ENCODE data around the gene CRADD.
A peak's percentile ranks its signal among the peaks of the same experiment; 100 is the strongest.
"Not testable (repeated sequence)": the region's sequence is repeated elsewhere in the genome, so short reads cannot be mapped to it uniquely, and the experiment has no call there.

The CRADD gene
- total RNA-seq = 2.2 to 10.7 (median 6.5) reads per million in 17 experiments

- peak; percentile 91 to 98 (median 96) for DNase-seq
Measured at GRCh38 chr12:93677195-93678064, at the start of gene CRADD. Gene CRADD (plus strand): TSS chr12:93677375.

GRCh38 chr12:93632383-93632782 is 44.8 kb upstream of the CRADD start:
- DNase-seq = no peak

- DNase-seq = no peak
Measured at GRCh38 chr12:93634416-93634815, 42.8 kb upstream of the CRADD start.

GRCh38 chr12:93636708-93637107 is 40.5 kb upstream of the CRADD start:
- no peak for DNase-seq

- DNase-seq = no peak
Measured at GRCh38 chr12:93638095-93638494, 39.1 kb upstream of the CRADD start.

DNA sequence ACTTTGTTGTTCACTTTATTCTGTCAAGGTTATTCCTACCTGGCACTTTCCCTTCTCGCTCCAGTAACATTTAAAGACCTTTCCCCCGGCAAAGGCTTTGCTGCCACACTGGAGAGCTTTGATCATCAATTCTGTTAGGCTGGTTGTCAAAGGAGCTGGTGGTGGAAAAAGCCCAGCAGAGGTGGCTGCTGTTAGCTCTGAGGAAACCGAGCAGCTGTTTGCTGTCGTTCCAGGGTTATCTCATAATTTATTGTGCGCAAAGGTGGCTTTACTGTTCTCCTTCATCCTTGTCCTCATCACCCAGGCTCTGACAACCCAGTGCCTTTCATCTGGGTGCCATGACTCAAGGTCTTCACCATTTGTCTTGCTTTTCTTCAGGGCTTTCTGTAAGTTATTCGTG is 38.2 kb upstream of the CRADD start:
- DNase-seq = no peak

GRCh38 chr12:93639406-93639805 is 37.8 kb upstream of the CRADD start:
- DNase-seq = no peak

GRCh38 chr12:93641380-93641779 is 35.8 kb upstream of the CRADD start:
- DNase-seq = not testable (repeated sequence)

DNA sequence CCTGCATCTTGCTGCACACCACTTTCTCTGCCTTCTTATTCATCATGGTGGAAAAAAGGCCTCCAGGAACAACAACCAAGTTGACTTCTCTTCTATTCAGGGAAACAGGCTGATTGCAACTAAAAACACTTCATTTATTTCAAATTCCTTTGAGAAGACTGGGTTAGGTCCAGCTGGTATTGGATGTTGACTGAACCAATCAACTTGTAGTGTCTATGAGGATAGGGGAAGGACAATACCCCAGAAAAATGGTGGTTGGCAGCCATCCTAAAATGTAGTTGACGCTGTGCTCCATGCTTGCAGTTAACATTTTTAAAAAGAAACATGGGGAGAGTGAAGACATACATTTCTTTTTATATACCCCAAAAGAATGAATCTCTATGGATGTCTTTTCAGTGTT is 34.4 kb upstream of the CRADD start:
- DNase-seq = no peak

DNA sequence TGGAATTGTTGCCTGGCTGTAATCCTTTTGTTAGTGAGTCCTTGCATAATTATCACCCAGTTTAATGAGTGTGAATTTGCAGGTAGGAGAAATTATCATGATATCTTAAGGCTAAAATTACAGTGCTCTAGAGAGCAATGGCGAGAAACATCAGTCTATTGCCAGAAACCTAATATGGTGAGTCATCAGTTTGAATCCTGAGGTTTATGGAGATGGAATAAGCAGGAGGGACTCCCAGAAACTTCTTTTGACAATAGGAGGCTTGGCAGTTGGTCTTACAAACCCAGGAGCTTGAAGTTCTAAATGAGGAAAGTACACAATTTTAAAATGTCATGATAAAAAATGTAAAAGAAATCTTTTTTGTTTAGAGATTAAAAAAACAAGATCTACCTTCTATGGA is 31.5 kb upstream of the CRADD start:
- no peak for DNase-seq

GRCh38 chr12:93650626-93651025 is 26.5 kb upstream of the CRADD start:
- no peak for DNase-seq

DNA sequence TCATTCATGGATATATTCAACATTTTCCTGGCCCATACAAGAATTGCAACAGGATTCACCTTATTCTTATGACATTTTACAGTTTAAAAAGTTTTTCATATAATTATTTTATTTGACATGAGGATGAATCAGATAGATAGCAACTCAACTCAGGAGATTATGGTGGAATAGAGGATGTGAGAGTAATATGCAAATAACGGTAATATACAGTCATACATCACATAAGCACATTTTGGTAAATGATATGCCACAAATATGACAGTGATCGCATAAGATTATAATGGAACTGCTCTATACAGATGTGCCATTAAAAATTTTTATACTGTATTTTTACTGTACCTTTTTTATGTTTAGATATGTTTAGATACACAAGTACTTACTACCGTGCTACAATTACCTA is 24.1 kb upstream of the CRADD start:
- DNase-seq = no peak

DNA sequence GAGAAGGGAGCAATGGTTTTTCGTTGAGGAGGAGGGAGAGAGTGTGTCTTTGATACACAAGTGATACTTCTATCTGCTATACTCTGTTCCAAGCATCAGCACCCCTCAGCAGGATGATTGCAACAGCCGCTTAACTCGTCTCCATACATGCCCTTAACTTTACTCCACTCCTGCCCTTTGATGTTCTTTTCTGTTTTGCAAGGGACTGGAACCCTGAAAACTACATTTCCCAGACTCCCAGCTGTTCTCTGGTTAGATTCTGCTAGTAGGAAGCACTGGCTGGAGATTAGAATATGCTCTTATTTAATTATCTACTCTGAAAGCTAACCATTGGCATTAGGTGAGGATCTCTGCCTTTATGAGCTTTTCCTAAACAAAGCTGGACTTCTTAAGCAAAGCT is 23.5 kb upstream of the CRADD start:
- DNase-seq = no peak

DNA sequence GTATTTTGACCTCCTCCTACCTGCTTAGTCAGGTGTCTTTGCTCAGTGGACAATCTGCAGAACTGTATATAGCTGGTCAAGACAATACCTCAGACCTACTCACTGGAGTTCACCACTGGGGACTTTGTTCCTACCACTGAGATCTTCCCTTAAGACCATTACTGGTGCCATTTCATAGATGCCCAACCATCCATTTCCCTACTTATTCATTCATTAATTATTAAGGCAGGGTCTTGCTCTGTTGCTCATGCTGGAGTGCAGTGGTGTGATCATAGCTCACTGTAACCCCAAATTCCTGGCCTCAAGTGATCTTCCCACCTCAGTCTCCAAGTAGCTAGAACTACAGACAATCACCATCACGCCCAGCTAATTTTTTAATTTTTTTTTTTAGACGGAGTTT is 22.8 kb upstream of the CRADD start:
- no peak for DNase-seq

- DNase-seq = peak in 2 of 4 experiments; percentile 41 to 53
Measured at GRCh38 chr12:93657071-93657470, 20.1 kb upstream of the CRADD start.

DNA sequence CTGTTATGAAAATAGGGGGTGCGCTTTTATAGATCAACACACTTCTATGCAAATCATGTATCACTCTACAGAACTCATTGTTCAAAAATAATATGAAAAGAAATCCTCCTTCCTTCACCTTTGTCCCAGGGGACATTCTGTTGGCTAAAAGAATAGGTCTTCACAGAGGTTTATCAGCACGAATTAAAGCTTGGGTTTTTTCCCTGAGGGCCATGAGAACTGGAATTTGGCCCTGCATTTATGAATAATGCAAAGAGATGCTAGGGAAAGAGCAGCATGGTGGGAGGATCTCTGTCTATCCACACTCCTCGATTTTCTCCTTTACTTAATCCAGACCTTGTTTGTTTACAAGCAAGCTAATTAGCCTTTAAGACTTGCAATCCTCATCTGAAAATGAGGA is 16.2 kb upstream of the CRADD start:
- no peak for DNase-seq

DNA sequence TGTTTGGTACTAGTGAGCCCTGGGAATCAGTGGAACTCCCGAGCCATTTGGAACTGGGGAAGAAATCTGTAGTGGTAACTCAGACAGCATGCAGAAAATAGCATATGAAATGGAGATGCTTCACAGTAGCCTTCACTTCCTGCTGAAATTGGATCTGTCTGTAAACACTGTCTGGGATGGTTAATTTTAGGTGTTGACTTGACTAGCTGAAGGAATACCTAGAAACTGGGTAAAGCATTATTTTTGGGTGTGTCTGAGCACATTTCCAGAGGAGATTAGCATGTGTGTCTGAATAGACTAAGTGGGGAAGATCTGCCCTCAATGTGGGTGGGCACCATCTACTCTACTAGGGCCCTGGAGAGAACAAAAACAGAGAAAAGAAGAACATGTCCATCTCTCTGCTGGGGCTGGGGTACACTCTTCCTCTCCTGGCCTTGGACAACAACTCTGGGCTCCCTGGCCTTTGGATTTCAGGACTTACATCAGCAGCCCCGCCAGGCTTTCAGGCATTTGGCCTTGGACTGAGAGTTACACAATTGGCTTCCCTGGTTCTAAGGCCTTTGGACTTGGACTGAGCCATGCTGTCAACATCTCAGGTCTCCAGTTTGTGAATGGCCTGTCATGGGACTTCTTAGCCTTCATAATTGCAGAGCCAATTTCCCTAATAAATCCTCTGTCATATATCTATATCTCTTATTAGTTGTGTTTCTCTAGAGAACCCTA is 14.0 kb upstream of the CRADD start:
- DNase-seq = no peak

DNA sequence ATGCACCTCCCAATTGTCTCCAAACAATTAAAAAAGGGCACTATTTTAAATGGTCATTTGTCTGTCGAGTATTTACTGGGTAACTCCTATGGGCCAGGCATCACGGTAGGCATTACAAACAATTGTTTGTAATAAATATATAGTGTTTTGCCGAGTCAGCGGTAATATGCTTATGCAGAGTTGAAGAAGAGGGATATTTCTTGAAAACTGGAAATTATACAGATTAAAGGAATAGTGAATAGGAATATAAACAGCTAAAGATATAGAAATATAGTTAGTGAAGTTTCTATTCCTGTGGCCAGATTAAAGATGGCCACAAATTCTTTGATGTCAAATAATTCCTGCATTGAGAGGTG is 13.5 kb upstream of the CRADD start:
- DNase-seq = no peak

- no peak for DNase-seq
Measured at GRCh38 chr12:93664573-93665138, 12.5 kb upstream of the CRADD start.

DNA sequence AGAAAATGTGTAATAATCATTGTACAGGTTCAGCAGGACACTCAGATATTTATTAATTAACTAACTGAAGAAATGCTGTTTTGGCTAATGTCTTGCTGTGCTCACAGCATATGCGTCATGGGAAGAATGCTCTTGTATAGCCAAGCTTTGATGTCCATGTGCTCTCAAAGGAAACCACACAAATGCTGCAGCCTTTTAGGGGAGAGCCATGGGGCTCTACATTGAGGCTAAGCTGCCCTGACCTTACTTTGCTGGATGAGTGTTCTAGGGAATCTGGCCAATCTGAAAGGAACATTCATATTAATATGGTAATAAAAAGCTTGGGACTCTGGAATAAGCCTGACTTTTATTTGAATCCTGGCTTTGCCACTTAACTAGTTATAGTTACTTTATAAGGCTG is 9.5 kb upstream of the CRADD start:
- no peak for DNase-seq

DNA sequence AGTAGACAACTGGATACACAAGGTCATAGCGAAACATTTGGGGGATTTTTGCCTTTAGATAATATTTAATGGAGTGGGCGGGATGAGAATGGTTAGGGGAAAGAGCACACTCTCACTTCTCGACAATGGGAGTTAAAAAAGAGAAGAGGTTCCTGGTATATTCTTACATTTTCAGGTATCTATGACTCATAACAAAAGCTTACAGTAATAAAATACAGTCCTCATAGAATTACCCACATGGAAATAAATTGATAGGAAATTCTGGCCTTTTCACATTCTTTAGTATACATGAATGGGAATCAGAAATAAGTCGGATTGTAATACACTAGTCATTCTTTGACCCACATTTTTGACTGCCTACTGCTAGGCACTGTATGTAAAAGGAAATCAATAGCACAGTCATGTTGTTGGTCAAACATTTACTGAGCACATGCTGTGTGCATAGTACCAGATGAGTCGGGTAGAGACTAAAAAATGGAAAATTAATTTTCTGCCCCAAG is 8.2 kb upstream of the CRADD start:
- DNase-seq = no peak

DNA sequence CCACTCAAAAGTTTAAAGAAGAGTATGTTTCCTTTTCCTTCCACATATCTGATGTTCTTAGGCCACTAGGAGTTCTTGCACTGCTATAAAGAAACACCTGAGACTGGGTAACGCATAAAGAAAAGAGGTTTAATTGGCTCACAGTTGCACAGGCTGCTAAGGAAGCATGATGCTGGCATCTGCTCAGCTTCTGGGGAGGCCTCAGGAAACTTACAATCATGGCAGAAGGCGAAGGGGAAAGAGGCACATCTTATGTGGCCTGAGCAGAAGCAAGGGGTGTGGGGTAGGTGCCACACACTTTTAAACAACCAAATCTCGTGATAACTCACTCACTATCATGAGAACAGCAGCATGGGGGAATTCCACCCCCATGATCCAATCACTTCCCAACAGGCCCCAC is 7.7 kb upstream of the CRADD start:
- no peak for DNase-seq

- no peak for DNase-seq
Measured at GRCh38 chr12:93670104-93670503, 7.1 kb upstream of the CRADD start.

- DNase-seq = no peak
Measured at GRCh38 chr12:93671044-93671443, 6.1 kb upstream of the CRADD start.

All from suppressor macrophage (primary cell).